Measurements from ENCODE around the gene ZNF35.
A peak's percentile ranks its signal among the peaks of the same experiment; 100 is the strongest.

Gene ZNF35

GRCh38 chr3:44685128-44685800 is 36.7 kb downstream of the ZNF35 start:
- DNase-seq, result peak; percentile 80

DNA sequence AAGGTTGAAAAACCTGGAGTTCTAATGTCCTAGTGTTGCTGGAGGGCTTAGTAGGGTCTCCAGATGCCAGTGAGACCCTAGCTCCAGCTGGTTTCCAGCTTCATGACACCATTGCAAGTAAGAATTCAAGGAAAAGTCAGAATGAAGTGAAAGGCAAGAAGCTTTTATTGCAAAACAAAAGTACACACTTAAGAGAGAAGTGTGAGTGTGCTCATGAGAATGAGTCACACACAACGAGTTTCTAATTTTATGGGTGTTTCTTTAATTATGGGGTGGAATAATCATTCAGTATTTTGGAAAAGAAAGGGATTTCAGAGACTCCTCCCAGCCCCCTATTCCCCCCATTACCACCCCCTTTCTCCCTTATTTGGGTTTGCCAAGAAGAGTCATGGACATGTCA is 39.4 kb downstream of the ZNF35 start:
- no peak for DNase-seq

Measured in NCI-H1092 (cell line).